GM21619 (cell line): ENCODE results near the gene BEAN1.

Source experiments
- ATAC-seq: cut with Tn5 transposase; IDR thresholded peaks from one replicate; pipeline ENCODE4 v1.9.1; 2021; ENCODE audit not compliant: unreplicated experiment

The BEAN1 gene

DNA sequence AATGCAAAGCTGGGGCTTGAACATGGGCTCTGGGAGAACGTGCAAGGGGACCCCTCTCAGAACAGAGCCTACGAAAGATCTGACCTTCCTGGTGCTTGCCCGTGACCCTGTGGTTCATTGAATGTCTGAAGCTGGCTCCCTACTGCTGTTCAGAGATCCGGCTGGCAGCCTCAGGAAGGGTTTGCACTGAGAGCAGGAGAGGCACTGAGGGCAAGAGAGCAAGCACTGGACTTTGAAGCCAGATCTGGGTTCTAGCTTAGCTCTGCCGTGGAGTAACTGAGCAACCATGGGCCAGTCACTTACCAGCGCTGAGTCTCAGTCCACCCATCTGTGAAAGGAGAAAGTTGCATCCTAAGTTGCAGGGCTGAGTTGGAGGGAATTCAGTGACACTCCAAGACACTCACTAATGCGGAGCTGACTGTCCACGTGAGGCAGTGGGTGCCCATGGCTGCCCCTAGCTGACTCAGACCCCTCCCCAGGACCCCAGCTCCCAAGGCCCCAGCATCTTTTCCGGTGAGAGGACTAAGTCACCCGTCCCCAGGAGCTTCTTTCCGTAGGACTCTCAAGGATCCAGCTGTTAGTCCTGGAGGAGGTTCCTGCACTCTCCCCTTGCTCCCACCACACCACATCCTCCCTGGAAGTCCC lies 41.3 kb downstream of the BEAN1 start:
- no peak for ATAC-seq

DNA sequence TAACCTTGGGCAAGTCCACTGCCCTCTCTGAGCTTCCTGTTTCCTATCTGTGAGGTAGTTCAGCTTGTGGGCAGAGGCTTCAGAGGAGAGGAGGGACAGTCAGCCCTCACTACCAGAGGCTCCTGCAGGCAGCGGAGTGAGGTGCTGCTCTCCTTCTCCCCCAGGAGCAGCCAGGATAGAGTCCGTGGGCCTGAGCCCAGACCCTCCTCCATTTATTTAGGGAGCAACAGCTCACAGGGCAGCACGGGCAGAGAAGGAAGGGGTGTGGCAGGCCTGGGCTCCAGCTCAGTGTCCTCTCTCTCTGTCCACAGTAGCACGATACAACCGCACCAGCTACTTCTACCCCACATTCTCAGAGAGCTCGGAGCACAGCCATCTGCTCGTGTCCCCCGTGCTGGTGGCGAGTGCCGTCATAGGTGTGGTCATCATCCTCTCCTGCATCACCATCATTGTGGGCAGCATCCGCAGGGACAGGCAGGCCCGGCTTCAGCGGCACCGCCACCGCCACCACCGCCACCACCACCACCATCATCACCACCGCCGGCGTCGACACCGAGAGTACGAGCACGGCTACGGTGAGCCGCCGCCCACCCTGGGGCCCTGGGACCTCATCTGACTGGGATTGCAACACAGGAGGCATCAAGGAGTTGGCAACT lies 42.3 kb downstream of the BEAN1 start:
- no peak for ATAC-seq

DNA sequence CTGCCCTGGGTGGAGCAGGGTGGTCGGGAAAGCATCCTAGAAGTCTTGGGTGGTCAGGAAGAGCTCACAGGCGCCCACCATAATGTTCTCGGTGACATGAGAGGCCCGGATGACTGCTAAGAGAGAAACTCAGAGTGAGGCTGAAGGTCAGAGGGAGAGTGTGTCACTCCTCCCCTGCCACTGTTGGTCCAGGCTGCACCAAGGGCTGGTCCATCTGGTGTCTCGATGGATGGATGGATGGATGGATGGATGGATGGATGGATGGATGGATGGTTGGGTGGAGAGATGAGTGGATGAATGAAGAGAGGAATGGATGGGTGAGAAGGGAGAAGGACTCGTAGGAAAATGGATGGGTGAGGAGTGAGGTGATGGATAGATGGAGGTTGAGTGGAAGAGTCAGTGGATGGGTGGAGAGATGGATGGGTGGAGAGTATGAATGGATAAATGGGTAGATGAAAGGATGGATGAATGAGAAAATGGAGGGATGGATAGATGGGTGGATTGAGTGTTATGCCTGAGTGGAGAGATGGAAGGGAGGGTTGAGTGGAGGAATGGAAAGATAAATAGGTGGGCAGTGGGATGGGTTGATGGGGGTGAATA lies 43.0 kb downstream of the BEAN1 start:
- no peak for ATAC-seq

DNA sequence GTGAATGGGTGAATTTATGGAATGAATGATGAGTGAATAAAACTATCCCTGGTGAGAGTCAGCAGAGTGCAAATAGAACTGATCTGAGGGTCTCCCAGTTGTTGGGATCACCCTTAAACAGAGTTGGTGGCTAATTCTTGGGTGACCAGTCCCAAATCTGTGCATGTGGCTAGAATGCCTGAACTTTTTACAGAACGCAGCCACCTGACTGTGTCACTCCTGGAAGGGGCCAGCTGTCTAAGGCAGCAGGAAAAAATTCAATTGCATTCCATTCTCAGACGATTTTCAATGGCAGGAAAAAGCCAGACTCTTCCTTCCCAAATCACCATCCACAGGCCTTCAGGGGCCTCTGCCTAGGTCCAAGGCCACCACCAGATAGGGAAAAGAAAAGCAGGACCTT lies 43.5 kb downstream of the BEAN1 start:
- no peak for ATAC-seq

DNA sequence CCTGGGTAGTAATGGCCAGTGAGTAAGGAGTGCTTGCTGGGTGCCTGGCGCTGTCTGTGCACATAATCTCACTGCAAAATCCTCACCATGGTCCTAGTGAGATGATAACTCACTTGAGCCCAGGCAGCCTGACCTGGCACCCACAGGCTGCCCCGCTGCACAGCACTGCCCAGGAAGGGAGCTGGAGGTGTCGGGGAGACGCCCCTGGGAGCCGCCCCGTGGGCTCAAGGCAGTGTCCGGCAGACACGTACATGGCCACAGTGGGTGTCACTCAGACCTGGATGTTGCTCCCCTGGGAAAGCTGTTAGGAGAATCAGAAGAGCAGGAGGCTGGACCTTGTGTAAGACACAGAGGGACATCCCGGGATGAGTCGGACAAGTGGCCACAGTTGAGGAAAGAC lies 44.2 kb downstream of the BEAN1 start:
- ATAC-seq = no peak

DNA sequence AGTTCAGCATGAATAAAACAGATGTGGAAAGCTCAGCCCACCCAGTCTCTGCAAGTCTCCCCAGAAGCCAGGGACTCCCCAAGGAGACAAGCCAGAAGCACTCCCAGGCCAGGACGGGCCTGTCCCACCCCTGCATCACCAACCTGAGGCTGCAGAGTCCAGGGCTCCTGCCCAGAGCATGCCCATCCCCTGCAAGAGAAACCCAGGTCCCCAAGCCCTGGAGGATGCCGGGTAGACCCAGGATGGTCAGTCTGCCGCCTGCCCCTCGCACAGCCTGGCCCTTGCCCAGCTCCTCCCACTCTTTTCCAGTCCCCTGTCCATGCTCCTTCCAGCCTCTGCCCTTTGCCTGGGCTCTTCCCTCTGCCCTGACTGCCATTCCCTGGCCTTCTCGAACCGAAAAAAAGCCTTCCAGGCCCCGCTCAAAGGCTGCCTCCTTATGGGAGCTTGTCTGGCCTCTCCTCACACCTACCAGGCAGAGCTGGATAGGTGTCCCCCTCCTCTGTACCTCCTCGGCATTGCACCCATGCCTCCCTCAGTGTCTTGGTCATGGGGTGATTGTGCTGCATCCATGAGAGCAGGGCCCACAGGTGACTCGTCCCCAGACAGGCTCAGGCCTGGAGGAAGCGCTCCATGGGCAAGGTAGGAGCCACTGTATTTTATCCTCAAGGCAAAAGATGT lies 44.8 kb downstream of the BEAN1 start:
- no peak for ATAC-seq

DNA sequence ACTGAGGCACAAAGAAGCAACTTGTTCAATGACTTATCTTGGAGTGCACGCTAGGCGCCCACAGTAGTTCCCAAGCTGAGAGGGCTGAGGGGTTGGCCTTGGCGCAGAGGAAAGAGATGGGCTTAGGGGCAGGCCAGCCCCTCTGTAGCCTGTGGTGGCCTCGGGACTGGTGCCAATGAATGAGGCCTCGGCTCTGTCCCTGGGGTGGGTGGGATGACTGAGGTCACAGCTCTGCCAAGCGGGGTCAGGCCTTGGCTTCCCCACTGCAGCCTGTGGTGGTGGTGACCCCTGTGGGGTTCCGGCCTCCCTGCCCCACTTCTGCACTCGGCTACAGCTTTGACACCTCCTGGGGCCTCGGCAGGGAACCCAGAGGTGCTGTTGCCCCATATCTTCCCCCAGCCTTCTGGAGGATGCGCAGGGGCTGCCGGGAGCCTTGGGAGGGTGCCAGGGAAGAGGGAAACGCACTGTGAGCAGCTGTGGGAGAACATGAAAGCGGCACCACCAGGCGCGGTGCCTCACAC lies 46.0 kb downstream of the BEAN1 start:
- ATAC-seq = no peak

DNA sequence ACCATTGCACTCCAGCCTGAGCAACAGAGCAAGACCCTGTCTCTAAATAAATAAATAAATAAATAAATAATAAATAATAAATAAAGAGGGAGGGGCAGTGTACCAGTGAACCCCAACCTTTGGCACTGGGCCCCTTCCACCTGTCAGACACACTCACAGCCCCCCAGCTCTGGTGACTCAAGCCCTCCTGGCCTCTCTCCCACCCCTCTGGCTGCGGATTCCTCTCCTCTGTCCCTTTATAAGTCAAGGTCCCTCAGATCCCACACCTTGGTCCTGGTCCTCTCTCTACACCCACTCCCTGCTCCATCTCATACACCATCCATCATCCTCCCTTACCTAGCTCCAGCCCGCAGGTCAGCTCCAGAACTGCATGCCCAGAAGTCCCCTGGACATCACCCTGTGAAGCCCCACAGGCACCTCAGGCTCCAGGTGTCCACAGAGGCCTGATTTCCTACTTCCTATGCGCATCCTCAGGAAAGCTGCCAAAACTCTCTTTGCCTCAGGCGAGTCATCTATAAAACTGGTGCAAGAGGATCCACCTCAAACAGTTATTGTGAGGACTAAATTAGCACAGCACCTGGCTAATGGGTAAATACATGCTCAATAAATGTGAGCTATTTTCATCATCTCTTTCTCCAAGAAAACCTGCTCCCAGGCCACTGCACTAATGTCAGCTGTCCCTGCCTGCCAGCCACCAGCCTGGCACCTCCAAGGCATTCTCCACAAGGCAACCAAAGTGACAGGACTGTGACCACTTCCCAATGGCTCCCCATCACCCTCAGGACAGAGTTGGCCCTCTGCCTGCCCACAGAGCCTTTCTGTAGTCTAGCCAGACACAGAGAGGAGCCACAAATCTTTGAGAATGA lies 46.8 kb downstream of the BEAN1 start:
- ATAC-seq = no peak

DNA sequence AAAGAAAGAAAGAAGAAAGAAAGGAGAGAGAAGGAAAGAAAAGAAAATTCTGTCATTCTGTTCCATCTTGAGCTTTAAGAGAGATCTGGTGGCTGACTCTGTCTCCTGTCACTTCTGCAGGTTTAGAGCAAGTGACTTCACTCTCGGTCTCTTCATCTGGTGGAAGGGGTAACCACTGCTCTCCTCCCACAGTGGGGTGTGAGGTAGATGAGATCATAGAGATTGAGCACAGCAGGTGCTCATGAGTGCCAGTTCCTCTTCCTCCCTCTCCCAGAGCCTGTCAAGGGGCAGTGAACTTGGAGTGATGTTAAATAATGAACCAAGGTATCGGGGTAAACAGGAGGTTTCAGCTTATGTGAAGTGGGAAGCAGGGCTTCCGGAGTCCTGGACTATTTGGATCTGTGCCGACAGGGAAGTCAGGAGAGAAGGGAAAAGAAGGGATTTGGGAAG lies 47.7 kb downstream of the BEAN1 start:
- ATAC-seq = peak; percentile 71

DNA sequence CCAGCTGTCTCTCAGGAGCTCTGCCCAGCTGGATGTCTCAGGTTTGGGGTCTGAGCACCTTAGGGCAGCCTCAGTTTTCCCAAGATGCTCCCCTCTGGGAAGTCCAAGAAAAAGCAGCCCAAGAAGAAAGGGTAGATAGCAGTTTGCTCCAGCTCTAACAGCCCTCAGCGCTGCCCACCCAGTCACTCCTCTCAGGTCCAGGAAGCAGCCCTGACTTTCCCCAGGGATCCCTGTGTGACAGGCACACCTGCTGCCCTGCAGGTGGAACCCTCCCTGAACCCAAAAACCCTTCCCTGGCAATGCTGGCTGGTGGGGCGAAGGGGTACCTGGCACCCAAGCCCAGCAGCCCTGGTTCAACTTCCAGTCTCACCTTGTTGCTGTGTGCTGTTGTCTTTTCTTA lies 48.1 kb downstream of the BEAN1 start:
- no peak for ATAC-seq

DNA sequence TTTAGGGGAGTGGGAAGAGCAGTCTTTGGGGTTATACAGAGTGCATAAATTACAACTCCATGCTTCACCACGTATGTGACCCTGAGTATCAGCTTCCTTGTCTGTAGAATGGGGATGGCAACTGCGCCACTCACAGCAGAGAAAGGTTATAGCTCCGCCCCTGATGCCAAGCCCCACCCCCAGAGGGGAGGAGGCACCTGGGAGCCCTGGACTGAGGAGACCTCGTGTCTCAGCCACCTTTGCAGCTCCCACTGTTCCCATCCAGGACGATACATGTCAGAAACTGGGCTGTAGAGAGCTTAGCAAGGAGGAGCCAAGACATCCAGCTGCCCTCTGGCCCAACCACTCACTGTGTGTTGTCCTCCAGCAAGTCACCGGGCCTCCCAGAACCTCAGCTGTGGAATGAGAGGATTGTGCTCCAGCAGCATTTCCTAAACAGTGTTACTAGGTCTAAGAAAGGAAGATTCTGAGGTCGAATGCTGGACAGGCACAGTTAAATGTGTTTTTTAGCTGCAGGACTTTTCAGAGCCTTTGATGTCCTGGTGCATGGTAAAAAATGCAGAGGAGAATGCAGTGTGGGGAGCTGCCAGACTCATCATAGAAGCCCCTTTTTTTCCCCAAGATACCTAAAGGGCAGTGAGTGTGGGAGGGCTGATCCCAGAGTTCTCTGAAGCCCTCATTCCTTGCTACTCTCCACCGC lies 49.4 kb downstream of the BEAN1 start:
- no peak for ATAC-seq

DNA sequence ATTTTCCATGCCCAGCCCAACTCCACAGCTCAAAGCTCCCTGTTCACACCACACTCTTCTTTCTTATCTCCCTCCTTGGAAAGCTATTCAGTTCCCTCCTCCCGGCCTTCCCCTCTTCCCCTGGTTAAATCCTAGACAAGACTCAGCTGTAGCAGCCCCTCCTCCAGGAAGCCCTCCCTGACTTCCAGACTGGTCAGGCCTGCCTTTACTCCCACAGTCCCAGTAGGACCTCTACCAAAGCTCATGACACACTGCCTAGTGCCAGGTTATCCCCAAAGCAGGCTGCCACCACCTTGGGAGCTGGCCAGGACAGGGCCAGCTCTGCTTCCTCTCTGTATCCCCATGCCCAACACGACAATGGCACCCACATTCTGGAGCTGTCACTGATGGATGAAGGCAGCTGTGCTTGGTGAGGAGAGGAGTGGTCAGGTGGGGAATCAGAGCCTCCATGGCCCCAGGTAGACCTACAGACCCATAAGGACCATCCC lies 50.0 kb downstream of the BEAN1 start:
- no peak for ATAC-seq

DNA sequence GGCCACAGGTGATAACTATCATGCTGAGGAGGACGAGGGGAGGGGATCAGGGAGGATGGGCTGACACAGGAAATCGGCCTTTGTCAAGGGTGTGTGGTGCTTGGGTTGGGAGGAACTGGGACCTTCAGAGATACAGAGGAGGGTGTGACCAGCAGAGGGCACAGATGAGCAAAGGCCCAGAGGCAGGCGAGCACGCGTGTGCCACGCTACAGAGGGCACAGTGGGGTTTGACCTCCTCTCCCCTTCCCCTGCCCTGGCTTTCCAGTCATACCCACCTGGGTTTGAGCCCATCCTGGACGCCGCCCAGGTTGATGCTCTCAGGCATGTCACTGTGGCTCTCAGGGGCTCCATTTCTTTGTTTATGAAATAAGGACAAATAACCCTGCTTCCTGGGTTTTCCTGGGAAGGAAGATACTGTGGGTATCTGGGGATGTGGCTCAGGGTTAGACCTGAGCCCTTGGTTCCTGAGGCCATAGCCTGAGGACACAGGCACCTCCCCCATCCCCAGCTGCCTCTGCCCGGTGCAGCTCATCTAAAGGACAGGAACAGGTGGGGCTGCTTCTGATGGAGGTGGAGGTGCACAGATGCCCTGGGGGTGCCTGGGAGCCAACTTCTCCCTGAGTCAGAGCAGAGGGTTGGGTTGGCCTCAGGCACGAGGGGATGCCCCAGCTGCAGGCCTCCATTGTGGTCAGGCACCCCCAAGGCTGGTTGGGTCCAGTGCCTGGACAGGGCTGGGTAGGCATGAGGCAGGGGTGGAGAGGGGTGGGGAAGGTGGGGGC lies 51.8 kb downstream of the BEAN1 start:
- ATAC-seq = peak; percentile 76

DNA sequence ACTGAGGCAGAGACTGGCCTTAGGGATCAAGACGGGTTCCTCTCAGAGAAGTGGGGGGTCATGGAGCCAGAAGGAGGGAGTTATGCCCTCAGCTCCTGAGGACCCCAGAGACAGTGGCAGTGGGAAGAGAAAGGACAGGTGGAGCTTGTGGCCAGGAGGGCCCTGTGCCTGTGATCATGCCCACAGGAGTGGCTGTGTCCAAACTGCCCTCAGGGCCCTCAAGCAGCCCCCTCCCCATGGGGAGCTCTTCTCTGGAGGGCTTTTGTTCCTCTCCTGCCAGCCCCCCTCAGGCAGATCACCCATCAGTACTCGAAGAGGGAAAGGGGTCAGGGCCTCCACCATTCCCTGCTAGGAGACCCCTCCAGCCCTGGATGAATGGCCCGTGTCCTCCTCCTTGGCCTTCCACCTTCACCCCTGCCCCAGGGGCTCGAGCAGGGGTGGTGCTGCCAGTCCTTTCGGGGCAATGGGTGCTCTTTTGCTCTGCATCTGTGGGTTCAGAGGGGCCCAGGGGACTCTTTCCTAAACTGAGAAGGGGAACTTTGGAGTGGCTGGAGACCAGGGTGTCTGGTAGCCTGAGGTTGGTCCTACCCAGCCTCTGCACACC lies 52.7 kb downstream of the BEAN1 start:
- ATAC-seq = no peak

DNA sequence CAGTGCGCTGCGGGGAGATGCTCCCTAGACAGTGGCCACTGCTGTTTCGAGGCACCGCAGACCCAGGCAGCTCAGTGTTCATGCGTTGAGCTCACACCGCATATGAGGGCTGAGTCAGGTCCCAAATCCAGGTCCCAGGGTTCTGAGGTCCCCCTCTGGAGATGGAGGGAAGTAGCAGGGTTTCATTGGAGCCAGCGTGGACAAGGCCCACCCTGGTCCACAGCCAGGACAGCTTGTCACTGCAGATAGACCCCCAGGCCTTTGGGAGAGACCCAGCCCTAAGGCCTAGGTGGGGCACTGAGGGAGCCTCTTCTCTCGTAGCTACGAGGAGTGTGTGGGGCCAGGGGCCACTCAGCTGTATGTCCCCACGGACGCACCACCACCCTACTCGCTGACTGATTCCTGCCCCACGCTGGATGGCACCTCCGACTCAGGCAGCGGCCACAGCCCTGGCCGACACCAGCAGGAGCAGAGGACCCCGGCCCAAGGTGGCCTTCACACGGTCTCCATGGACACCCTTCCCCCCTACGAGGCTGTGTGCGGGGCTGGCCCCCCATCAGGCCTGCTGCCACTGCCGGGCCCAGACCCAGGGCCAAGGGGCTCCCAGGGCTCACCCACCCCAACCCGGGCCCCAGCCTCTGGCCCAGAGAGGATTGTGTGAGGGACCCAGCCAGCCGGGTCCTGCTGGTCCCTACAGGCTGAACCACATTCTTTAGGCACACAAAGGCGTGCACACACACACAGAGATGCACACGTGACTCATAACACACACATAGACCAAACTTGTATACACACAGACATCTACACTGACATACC lies 53.4 kb downstream of the BEAN1 start:
- ATAC-seq = no peak

DNA sequence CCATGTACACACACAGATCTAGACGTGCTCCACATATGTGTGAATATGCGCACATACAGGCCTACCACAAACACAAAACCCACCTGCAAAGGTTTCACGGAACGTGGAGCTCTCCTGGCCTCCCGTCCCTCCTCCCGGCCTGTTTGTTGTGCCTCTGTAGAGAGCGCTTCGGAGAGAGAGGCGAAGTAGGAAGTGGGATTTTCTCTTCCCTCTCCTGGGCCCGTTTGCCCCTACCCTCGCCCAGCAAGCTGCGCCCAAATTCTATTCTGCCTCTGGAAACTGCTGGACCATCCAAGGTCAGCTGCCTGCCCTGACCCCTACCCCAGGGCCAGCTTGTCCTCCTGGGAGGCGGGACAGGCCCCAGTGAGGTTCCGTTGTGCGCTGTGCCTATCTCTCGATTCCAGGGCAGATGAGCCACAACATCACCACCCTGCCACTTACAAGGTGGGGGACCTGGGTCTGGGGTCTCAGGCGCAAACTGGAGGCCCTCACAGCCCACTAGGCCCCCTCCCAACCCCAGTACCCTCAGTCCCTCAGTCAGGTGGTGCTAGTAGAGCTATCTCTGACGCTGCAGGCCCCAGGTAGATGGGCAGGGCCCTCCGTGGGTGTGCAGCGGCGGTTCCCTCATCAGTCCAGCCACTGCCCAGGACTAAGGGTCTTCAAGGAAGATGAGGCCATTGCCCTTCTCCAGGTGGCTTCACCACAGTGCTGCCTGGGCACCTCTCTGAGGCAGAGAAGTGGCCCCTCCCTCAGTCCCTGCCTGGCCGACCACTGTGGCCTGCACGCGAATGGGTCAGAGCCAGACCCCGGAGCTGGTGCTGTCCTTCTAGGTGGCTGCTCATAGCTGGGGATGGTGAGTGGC lies 54.2 kb downstream of the BEAN1 start:
- no peak for ATAC-seq

DNA sequence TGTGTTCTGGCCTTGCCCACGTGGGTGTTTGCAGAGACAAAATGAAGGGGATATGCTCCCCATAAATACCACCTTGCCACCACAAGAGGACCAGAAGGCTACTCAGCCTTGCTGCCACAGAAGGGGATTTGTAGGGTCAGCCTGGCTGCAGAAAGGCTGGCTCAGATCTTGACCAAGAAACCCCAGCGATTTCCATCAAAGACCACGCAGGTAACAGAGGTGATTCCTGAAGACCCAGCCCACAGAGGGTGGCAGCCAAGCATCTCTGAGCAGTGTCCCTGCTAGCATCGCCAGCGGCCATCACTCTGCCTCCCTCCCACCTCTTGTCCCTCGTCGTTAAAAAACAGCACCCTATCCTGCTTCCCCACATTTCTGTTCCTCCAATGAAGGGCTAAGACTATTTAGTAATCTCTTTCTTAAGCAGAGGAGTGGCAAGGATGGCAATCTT lies 54.9 kb downstream of the BEAN1 start:
- no peak for ATAC-seq
